HG03457 (cell line): ENCODE data around the gene PACSIN1.

ENCODE experiments used
- ATAC-seq: cut with Tn5 transposase; IDR thresholded peaks from one replicate; pipeline ENCODE4 v1.9.1; 2021; ENCODE audit warnings: moderate number of reproducible peaks; ENCODE audit not compliant: unreplicated experiment

PACSIN1 gene

DNA sequence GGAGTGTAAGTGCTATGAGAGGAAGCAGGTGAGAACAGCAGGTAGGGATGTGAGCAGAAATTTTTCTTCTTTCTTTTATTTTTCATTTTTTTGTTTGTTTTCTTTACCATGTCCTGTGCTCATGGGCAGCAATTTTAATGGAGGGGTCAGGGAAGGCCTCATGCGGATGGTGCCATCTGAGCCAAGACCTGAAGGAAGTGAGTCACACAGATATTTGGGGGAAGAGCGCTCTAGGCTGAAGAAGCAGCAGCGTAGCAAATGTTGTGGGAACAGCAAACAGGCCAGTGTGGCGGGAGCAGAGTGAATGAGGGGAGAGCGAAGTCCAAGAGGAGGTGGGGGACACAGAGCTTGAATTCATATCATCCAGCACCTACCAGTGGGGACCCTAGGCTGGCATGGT lies 77.5 kb downstream of the PACSIN1 start:
- ATAC-seq = no peak

DNA sequence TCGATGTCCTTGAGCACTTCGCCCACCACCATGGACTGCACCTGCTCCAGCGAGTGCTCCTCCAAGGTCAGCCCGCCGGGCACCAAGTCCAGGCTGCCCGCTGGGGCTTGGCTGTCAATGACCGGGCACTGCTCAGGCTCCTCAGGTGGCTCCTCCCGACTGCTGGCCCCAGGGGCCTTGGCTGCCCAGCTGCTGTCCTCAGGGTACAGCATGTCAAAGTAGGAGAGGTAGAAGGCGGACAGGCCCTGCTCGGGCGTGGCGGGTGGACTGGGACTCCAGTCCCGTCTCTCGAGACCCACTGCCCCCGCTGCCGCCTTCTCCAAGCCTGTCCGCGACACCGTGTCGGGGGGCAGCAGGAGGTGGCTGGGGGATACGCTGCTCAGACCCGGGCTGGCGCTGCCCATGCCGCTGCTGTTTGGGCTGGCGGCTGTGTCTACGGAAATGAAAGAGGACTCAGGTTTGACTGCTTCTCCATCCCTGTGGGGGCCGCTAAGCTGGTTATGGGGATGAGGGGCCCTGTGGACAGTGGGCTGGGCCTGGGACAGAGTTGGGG lies 78.3 kb downstream of the PACSIN1 start:
- ATAC-seq = no peak

DNA sequence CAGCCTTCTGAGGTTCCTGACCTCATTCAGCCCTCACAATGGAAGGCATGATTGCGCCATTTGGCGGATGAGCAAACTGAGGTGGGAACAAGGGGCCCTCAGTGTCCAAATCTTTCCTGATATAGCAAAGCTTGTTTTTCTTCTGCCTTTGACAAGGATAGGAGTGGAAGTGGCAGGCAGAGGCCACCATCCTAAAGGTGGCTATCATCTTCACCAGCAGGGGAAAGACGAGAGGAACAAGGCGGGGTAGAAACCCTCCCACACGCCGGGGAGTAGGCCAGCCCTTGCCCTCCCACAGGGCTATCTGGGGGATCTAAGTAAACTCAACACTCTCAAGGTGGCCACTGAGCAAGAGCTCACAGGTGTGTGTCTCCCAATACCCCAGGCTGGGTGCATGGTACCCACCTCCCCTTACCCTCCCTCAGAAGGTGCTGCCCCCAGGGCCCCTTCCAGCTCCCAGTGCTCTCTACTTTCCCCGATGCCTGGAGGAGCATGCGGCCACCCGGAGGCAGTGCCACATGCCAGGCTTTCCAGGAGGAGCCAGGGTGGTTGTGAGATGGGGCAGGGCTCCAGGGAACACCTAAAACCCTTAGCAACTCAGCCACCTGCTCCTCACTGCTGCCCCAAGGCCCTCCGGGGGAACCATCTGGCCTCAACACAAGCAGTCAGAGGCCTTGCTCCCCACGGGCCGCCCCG lies 79.0 kb downstream of the PACSIN1 start:
- no peak for ATAC-seq

DNA sequence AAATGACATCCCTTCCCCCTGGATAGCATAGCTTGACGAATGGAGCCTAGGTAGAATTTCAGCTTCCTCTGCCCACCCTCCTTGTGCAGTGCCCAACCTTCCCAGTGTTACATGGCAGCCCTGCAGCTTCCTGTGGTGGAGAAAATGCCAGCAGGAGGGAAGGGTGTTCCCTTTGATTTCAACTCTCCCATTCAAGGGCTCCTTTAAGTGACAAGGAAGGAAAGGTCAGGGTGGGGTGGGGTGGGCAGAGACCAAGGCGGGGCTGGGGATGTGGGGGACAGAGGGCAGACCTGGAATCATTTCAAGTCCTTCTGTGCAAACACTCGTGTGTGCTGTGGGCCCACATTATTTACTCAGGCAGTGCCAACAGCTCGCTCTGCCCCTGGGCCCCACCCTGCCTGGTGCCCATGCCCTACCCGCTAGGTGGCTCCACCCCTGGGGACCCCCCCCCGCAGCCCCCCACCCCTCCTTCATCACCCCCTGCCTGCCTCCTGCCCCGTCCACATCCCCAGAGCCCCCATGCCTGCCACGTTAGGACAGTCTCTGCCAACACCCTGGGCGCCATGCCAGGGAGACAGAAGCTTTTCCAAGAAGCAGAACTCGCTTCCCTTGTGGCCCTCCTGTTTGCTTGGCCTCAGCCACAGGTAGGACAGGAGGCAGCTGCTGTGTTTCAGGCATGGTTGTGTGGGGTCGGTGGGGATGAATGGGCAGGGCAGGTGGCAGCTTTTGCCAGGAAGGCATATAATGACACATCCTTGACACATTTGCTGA lies 80.9 kb downstream of the PACSIN1 start:
- no peak for ATAC-seq

DNA sequence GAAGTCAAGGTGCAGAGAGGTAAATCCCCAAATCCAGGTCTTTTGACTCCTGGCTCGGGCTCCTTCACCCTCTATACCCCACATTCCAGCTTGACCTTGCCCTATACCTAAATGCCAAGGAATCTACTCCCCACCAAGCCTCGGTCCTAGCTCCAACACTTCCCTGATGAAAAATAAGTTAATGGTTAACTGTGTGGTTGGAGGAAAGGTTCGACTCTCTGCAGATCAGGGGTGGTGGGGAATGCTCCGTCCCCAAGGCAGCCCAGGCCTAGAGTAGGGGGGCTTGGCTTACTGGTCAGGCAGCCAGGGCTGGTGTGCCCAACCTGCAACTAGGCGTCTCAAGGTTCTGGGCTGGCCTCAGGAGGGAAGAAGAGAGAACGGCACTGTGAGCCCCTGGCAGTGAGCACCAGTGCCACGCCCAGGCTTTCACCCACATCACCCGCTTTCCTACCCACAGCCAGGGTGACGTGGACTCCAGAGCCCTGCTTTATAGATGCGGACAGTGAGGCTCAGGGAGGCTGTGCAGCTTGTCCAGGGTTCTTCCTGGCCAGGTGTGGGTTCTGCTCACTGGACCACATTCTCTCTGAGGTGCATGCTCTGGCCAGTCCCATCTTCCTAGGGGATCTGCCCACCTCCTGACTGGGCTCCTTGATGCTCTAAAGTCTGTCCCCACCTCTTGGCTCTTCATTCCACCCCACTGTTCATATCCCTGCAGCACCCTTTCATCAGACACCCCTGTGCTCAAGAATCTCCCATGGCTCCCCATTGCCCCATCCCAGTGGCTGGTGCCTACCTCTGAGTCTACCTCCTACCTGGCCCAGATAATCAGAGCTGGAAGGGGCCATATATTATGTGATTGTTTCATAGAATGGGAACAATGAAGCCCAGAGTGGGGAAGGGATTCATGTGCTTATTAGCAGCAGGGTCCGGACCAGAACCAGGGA lies 82.1 kb downstream of the PACSIN1 start:
- no peak for ATAC-seq

DNA sequence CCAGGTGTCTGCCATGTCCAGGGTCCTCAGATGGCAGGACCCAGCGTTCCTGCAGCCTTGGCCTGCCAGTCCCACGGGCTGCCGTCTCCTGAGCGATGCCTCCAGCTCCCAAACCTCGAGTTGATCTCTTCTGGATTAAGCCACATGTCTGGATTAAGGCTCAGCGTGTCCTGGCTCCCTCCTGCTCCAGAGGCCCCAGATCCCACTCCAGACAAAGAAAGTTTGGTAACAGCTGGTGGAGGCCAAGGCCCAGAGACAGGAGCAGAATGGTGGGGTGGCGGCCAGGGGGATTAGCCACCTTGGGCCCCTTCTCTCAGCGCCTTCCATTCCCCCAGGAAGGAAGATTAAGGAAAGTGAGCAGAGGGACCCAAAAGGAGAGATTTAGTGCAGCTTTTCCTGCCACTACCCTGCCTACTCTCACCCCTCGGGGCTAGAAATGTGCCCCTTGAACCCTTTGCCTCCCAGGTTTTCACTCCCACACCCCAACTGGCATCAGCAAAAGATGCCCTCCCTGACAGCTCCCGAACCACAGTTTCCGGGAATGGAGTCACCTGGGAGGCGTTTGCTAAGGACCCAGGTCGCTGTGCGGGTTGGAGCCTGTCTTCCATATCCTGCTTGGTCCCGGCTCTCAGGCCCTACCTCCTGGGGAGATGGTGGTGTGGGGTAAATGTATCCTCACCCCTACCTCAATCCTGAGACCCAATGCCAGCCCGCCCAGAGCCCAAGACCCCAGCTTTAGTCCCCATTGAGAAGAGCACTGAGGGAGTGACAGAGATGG lies 83.3 kb downstream of the PACSIN1 start:
- no peak for ATAC-seq

DNA sequence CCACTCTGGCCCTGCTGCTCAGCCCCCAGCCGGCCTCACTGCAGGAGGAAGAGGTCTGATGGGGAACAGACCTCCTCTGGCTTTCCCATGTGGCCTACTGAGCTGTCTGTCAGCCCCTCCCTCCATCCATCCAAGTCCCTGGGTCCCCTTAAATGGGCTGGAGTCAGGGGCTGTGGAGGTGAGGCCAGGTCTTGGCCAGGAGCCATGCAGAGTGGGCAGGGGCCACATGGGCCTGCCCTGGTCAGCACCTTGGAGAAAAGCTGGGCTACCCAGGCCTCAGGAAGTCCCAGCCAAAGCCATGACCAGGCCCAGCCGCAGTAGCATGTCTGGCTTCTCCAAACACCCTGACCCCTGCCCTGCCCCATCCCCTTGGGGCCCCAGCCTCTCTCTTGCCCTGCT lies 83.9 kb downstream of the PACSIN1 start:
- ATAC-seq = no peak

DNA sequence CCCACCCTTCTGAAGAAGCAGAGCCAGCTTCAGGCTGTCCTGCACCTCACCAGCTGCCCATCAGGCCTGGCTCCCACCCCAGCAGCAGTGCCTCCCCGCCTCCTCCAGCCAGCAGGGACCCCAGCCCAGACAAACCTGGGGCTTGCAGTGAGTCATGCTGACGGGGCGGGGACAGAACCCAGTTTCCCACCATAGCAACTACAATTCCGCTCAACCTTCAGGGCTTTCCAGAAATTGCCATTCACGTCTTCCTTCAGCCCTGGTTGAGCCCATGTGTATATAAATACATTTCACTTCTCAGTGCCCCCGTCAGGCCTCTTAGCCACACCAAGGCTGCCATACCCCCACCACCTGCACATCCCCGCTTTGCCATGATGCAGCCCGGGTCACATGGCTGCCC lies 85.8 kb downstream of the PACSIN1 start:
- no peak for ATAC-seq

DNA sequence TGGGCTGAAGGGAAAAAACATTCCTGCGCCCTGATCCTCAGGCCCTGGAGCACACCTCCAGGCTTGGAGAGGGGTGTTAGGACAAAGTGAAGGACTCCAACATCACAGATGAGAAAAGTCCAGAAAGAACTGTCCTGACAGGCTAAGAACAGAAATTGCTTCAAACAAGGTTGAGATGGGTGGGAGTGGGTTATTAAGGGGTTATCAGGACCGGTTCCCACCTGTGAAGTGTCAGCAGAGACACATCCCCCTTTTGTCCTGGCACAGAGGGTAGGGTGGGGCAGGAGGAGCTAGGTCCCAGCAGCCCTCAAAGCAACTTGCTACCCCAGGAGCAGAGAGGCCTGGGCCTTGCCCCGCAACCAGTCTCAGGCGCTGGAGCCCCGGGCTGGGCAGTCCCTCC lies 86.7 kb downstream of the PACSIN1 start:
- no peak for ATAC-seq

DNA sequence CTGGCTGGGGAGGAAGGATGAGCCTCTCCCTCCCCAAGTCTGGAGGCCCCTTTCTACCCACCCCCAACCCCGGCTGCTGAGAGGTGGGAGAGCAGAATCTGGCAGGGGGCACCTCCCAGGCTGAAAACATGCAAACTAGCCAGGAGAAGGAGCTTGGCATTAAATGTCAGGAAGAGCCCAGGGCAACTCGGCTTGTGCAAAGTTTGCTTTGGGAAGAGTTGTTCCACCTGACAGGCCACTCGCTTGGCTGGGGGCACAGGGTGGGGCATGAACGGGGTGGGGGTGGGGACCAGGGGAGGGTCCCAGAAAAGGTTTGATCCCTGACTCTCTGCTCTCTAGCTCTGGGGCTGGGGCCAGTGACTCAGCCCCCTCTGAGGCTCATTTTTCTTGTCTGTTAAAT lies 87.3 kb downstream of the PACSIN1 start:
- ATAC-seq = no peak

DNA sequence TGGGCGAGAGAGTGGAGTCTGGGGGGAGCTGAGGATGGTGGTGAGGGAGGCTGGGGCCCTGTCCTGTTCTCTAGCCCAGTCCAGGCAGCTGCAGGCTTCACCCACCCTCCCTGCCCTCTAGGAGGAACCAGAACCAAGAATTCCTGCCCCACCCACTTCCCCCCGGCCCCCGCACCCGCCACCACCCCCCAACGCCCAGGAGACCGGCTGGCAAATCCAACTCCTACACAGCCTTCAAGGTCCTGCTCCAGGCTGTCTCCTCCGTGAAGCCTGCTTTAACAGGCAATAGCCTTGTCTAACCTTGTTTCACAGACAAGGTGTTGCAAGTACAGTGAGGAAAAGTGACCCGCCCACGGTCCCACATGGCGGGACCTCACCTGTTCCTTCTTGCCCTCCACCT lies 87.9 kb downstream of the PACSIN1 start:
- ATAC-seq = no peak

DNA sequence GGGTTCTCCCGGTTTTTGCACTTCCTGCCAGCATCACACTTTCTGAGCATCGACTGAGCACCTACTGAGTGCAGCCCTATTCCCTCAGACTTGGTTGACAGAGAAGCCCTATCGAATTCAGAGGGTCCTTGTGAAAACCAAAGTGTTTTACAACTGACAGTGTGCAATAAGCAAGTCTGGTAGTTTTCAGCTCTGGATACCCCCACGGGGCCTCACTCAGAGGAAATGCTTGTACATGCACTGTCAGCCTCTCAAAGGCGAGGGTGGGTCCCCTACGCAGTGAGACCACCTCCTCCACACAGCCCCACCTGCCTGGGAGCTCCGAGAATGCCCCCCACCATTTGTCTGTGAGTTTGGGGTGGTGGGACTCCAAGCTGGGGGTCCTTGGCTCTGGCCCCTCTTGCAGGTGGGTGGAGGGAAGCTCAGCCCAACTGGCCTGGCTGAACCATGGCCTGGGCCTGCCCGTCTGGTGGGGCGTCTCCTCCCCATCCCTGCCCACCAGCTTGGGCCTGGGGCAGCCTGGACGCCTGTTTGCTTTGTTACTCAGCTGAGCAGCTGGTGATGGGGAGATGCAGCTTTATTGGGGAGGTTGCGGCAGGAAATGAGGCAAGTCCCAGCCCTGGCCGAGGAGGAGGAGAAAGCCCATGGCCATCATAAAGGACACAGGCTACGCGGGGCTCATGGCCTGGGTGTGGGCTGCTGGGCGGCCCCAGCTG lies 88.6 kb downstream of the PACSIN1 start:
- no peak for ATAC-seq

DNA sequence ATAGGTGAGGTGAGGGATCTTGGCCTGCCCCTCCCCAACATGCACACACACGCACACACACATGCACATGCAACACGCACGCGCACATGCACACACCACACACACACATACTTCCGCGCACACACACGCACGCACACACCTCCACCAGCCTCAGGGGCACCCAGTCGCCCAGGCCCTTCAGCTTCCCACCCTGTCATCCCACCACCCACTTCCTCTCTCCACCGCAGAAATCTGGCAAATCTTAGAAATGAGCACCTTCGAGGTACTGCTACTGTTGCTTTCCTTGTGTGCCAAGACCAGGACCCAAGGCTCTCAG lies 89.1 kb downstream of the PACSIN1 start:
- no peak for ATAC-seq

DNA sequence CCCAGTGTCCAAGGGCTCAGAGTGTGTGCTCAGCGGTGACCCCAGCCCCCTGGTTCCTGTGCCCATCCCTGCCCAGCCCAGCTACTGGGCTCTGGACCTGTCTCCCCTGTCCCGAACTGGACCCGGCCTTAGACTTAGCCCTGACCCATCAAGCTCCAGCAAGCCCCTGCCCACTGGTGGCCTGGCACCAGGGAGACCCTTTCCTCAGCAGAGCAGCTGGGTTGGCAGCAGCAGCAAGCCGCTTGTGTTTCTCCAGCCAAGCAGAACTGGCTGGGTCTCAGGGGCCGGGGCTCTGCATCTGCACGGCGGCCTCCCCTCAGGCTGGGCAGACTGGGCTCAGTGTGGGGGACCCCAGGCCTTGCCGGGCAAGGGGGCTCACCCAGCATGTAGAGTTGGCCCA lies 89.5 kb downstream of the PACSIN1 start:
- ATAC-seq = no peak

DNA sequence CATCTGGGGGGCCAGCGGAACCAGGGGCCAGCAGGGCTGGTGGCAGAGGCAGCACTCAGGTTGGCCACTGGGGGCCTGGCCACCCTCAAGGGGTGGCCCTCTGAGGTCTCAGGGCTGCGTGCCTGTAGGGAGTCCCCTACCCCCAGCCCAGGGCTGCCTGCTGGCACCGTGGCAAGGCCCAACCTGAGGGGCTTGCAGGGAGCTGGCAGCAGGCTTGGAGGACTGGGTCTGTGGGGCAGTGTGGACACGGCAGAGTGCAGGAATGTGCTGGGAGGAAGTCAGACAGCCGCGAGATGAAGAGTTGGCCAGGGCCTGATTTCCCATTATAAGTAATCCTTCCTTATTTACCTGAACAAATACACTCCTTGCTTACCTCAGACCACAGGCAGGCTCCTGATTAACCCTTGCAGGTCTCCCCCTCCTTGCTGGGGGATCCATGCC lies 90.2 kb downstream of the PACSIN1 start, which contains the start of gene SPDEF:
Gene SPDEF (minus strand): TSS at position 299 of the 441 bp plus-strand sequence. CDS start 11,874 bp downstream, outside the sequence.
- no peak for ATAC-seq

DNA sequence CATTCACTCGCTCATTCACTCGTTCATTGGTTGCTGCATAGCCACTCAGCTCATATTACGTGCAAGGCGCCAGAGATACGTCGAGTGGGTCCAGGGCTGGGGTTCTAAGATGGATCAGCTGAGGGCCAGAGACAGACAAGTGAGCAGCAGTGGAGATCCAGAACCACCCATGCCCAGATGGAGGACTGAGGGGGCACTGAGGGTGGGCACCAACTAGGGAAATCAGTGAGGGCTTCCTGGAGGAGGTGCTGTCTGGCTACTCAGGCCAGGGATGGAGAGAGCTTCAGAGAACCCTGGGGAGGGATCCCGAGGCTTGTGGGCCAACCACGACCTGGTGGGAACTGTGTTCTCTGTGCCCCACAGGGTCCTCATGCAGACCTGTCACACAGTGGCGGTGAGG lies 90.6 kb downstream of the PACSIN1 start:
- no peak for ATAC-seq

DNA sequence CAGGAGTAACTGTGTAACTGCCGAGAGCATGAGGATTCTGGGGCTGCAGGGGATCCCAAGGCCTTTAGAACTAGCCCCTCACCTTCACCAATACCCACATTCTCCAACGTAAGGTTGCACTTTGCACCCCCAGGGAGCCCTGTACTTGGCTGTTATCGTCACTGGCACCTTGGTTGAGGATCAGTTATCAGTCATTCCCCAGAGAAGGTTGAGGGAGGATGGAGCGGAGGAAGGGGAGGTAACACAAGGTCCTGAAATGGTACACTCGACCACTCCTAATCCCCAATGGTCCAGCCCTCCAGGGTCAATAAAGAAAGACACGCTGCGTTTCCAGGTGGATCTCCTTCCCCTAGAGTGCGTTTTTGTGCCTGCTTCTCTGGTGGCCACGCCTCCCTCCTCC lies 91.4 kb downstream of the PACSIN1 start:
- ATAC-seq = no peak

DNA sequence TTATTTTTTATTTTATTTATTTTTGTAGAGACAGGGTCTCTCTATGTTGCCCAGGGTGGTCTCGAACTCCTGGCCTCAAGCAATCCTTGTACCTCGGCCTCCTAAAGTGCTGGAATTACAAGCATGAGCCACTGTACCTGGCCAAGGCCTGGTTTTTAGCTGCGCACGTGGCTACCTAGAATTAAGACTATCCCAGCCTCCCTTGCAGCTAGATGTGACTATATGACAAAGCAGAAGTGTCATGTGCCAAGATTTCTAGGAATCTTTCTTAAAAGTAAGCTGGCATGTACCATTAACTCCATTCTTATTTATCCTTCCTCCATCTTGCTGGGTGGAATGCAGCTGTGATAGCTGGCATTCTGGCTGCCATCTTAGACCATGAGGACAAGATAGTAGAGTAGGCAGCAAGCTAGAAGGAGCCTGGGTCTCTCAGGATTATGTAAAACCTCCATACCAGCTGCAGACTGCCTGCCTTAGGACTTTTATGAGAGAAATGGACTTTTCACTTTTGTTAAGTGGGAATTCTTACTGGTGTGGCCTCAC lies 92.4 kb downstream of the PACSIN1 start:
- no peak for ATAC-seq

DNA sequence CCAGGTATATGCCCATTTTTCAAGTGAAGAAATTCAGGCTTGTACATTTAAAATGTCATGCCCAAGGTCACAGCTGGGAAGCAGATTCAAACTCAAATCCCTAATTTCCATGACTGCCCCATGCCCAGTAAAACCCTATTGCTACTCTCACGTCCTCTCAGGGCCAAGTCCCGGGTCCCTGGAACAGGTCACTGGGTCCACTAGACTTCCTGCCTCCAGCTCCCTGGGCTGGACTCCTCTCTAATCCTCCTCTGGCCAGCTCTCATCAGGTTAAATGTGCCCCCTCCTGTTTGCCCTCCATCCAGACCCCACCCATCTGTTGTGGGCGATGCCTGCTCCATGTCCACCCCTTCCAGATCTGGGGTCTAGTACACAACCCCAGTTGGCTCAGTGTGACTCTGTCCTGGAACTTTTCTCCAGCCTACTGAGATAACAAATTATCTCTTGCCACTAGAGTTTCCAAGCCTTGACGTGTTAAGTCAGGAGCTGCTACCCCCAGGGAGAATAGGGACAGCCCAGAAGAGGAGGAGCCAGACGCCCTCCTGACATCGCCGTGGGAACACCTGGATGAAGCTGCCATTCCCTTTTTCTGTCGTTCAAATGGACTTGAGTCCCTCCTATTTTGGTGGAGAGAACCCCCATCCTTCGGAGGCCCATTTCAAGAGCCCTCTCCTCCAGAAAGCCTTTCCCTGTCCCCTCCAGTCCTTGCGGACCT lies 93.9 kb downstream of the PACSIN1 start:
- no peak for ATAC-seq
